IMR-90 (cell line): ENCODE measurements around the gene RYR1. TPM values are rescaled to one million over a fixed set of nuclear protein-coding genes. Genes with fewer than 3 reads are reported as not detected.

Source experiments
- ATAC-seq: fragments of 200-7000 bp; cut with Tn5 transposase; 2 replicates; pipeline ENCODE4 v1.9.1; 2020; ENCODE audit warnings: low read depth, mild to moderate bottlenecking, moderate library complexity
- BruUV-seq: library from RNA; stranded (reverse); fragments of 400-500 nt; replicated peaks from 2 replicates; lab custom pipeline; 2021; lab: Mats Ljungman, UMichigan
- CTCF ChIA-PET: fragments of 300-600 bp; formaldehyde crosslinking; extraction: SDS; loops from one replicate; lab custom pipeline; 2021; ENCODE audit warnings: antibody characterized with exemption; lab: Yijun Ruan, JAX
- POLR2A ChIA-PET: fragments of 300-600 bp; sonication (Branson Sonifier 250); formaldehyde crosslinking; loops from one replicate; lab custom pipeline; 2022; ENCODE audit warnings: antibody characterized with exemption; ENCODE audit not compliant: unreplicated experiment; lab: Charles Lee
- DNase-seq: peaks from one replicate; pipeline ENCODE4 v3.0.0; 2013
- H2AFZ ChIP-seq: replicated peaks from 2 replicates; pipeline ENCODE3; 2013; ENCODE audit warnings: low read length, mild to moderate bottlenecking; ENCODE audit not compliant: poor library complexity
- H2AK5ac ChIP-seq: 2 replicates; pipeline ENCODE4 v1.6.1; 2013; ENCODE audit warnings: low read depth, low read length, inconsistent platforms
- H2AK9ac ChIP-seq: replicated peaks from 2 replicates; pipeline ENCODE3; 2013; ENCODE audit warnings: mild to moderate bottlenecking, low read depth, low read length, moderate library complexity; ENCODE audit not compliant: poor library complexity
- H2BK120ac ChIP-seq: 2 replicates; pipeline ENCODE4 v1.6.1; 2013; ENCODE audit warnings: low read depth, low read length, inconsistent platforms
- H2BK15ac ChIP-seq: 3 replicates; pipeline ENCODE4 v1.6.1; 2013; ENCODE audit warnings: low read depth, low read length, inconsistent platforms
- H2BK20ac ChIP-seq: 2 replicates; pipeline ENCODE4 v1.6.1; 2013; ENCODE audit warnings: low read depth, mild to moderate bottlenecking, inconsistent platforms, low read length, moderate library complexity
- H2BK5ac ChIP-seq: 2 replicates; pipeline ENCODE4 v1.6.1; 2013; ENCODE audit warnings: mild to moderate bottlenecking, low read depth, low read length, inconsistent platforms; ENCODE audit not compliant: poor library complexity, severe bottlenecking
- H3K14ac ChIP-seq: replicated peaks from 2 replicates; pipeline ENCODE4 v1.6.1; 2013; ENCODE audit warnings: low read depth, low read length, inconsistent platforms
- H3K18ac ChIP-seq: 2 replicates; pipeline ENCODE4 v1.6.1; 2013; ENCODE audit warnings: low read depth, low read length, control low read depth
- H3K23ac ChIP-seq: 2 replicates; pipeline ENCODE4 v1.6.1; 2013; ENCODE audit warnings: low read depth, low read length, inconsistent platforms
- H3K27ac ChIP-seq: 2 replicates; pipeline ENCODE4 v1.5.1; 2013; ENCODE audit warnings: mild to moderate bottlenecking, control low read depth, low read length; ENCODE audit not compliant: insufficient read depth
- H3K27me3 ChIP-seq: 2 replicates; pipeline ENCODE4 v1.6.1; 2013; ENCODE audit warnings: low read length; ENCODE audit not compliant: control insufficient read depth, insufficient read depth
- H3K36me3 ChIP-seq: 2 replicates; pipeline ENCODE4 v1.6.1; 2013; ENCODE audit warnings: low read length, mixed read lengths; ENCODE audit not compliant: control insufficient read depth, insufficient read depth
- H3K4ac ChIP-seq: 2 replicates; pipeline ENCODE4 v1.6.1; 2013; ENCODE audit warnings: low read depth, low read length, inconsistent platforms
- H3K4me1 ChIP-seq: 2 replicates; pipeline ENCODE4 v1.6.1; 2013; ENCODE audit warnings: low read length, mixed read lengths; ENCODE audit not compliant: control insufficient read depth, insufficient read depth
- H3K4me2 ChIP-seq: 2 replicates; pipeline ENCODE4 v1.6.1; 2013; ENCODE audit warnings: low read depth, mild to moderate bottlenecking, control low read depth, low read length, moderate library complexity
- H3K4me3 ChIP-seq: 2 replicates; pipeline ENCODE4 v1.5.1; 2013; ENCODE audit warnings: low read depth, mild to moderate bottlenecking, control low read depth, low read length, moderate library complexity; ENCODE audit not compliant: insufficient read depth
- H3K56ac ChIP-seq: 2 replicates; pipeline ENCODE4 v1.6.1; 2013; ENCODE audit warnings: low read length, inconsistent platforms; ENCODE audit not compliant: insufficient read depth; ENCODE audit errors: extremely low read depth
- H3K79me1 ChIP-seq, 2 experiments: 2 replicates each; pipeline ENCODE4 v1.6.1; 2013; ENCODE audit warnings: low read length in 2 of 2, inconsistent platforms in 1 of 2, low read depth in 1 of 2
- H3K9ac ChIP-seq: 2 replicates; pipeline ENCODE4 v1.6.1; 2013; ENCODE audit warnings: low read depth, low read length, control low read depth
- H3K9me1 ChIP-seq: 2 replicates; pipeline ENCODE4 v1.6.1; 2013; ENCODE audit warnings: low read length, inconsistent platforms; ENCODE audit not compliant: insufficient read depth
- H3K9me3 ChIP-seq: 2 replicates; pipeline ENCODE4 v1.6.1; 2013; ENCODE audit warnings: low read length; ENCODE audit not compliant: control insufficient read depth, insufficient read depth
- H4K20me1 ChIP-seq: 2 replicates; pipeline ENCODE4 v1.6.1; 2013; ENCODE audit warnings: low read length, inconsistent platforms; ENCODE audit not compliant: insufficient read depth
- H4K5ac ChIP-seq: 2 replicates; pipeline ENCODE4 v1.6.1; 2013; ENCODE audit warnings: mild to moderate bottlenecking, low read depth, low read length, control low read depth
- H4K8ac ChIP-seq, 2 experiments: 2 replicates each; pipeline ENCODE4 v1.6.1; 2013; ENCODE audit warnings: low read depth in 2 of 2, low read length in 2 of 2, control low read depth in 1 of 2, inconsistent platforms in 1 of 2
- H4K91ac ChIP-seq: 2 replicates; pipeline ENCODE4 v1.6.1; 2013; ENCODE audit warnings: low read depth, low read length, inconsistent platforms; ENCODE audit not compliant: insufficient read depth
- BHLHE40 ChIP-seq: fragments of 150-350 bp; IDR thresholded peaks from 2 replicates; pipeline ENCODE4 v1.6.1; 2016; ENCODE audit warnings: mild to moderate bottlenecking, low read depth, low read length
- CTCF ChIP-seq: conservative IDR thresholded peaks from 2 replicates; pipeline ENCODE4 v1.5.1; 2012; ENCODE audit warnings: mild to moderate bottlenecking, low read depth, low read length, improper control_type of control experiment
- FOS ChIP-seq: fragments of 150-350 bp; IDR thresholded peaks from 2 replicates; pipeline ENCODE4 v1.6.1; 2016; ENCODE audit warnings: low read depth, low read length
- MAFK ChIP-seq: IDR thresholded peaks from 2 replicates; pipeline ENCODE4 v1.6.1; 2012; ENCODE audit warnings: low read depth, low read length, improper control_type of control experiment
- MXI1 ChIP-seq: IDR thresholded peaks from 2 replicates; pipeline ENCODE4 v1.6.1; 2012; ENCODE audit warnings: low read depth, mild to moderate bottlenecking, low read length, moderate library complexity, borderline replicate concordance
- NFE2L2 ChIP-seq: fragments of 150-350 bp; IDR thresholded peaks from 2 replicates; pipeline ENCODE4 v1.6.1; 2016; ENCODE audit warnings: low read depth, mild to moderate bottlenecking, low read length
- POLR2A ChIP-seq: IDR thresholded peaks from 2 replicates; pipeline ENCODE4 v1.6.1; 2012; ENCODE audit warnings: mild to moderate bottlenecking, low read depth, low read length
- RAD21 ChIP-seq: IDR thresholded peaks from 2 replicates; pipeline ENCODE4 v1.6.1; 2012; ENCODE audit warnings: low read length, improper control_type of control experiment
- SMC3 ChIP-seq: fragments of 150-350 bp; IDR thresholded peaks from 2 replicates; pipeline ENCODE4 v1.6.1; 2016; ENCODE audit warnings: low read depth, mild to moderate bottlenecking, antibody characterized with exemption, low read length, moderate library complexity
- USF2 ChIP-seq: fragments of 150-350 bp; IDR thresholded peaks from 2 replicates; pipeline ENCODE4 v1.6.1; 2017; ENCODE audit warnings: mild to moderate bottlenecking, antibody characterized with exemption, low read length, low read depth
- WGBS, 2 experiments: methylation state at CpG; one replicate each; pipeline versions ENCODE4 v1.1.5 to v1.1.7; 2013; ENCODE audit warnings: missing lambda C conversion rate in 2 of 2; ENCODE audit not compliant: insufficient read length in 1 of 2; ENCODE audit errors: extremely low coverage in 2 of 2; 5-methylcytosine and 5-hydroxymethylcytosine counted together
- dilution Hi-C: fragments of 300-500 bp; cut with HindIII; formaldehyde crosslinking; loops from one replicate; pipeline ENCODE4 v1.14.3; 2018; ENCODE audit warnings: low sequenced_read_pairs; ENCODE audit not compliant: unreplicated experiment
- in situ Hi-C: fragments of 300-500 bp; cut with MboI; formaldehyde crosslinking; loops from 3 replicates; pipeline ENCODE4 v1.14.3; 2019; ENCODE audit warnings: low sequenced_read_pairs, inconsistent platforms, mixed read lengths
- intact Hi-C: fragments of 100-400 bp; cut with micrococcal nuclease; formaldehyde crosslinking; loops from 2 replicates; pipeline ENCODE4 v1.10.0; 2022
- polyA plus RNA-seq, 3 experiments: library from polyadenylated mRNA; depleted of rRNA; stranded (reverse); fragments of >200 nt; gene quantifications; 2 replicates each; pipeline ENCODE4 v1.2.3, GENCODE V29; 2012; ENCODE audit warnings: low replicate concordance in 1 of 3
- total RNA-seq: library from RNA; depleted of rRNA; stranded (reverse); fragments of >200 nt; gene quantifications from 2 replicates; pipeline ENCODE4 v1.2.3, GENCODE V29; 2012

RYR1 gene
- total and polyA plus RNA-seq, 2 of the 4 experiments (the other 2 are of a cell fraction): not detected

DNA sequence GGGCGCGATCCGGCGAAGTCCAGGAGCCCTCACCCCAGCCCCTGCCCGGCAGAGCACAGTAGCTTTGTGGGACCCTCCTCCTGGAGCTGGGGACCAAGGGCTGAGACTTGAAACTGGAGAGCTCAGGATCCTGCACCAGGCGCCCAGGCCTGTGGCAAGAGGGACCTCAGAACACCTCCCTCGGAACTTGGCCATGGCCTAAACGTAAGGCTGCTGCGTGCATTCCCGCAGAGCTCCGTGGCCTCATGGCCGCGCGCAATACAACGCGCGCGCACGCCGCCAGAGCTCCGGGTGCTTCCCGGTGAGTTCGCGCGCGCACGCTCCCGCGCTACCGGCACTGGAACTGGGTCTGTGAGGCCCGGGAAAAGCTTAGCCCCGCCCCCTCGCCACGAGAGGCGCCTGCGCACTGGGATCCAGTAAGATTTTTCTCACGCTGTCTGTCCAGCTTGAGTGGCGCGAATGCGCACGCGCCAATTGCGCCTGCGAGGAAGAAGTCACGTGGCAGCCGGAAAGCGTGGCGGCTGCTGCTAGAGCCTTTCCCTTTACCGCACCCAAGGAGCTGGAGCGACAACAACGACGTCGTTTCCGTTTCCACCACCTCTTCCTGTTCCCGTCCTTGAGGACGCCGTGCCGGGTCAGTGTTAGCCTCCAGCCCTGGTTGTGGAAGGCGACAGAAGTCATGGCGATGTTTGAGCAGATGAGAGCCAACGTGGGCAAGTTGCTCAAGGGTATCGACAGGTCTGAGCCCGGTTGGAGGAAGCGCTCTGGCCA is 185.3 kb downstream of the RYR1 start, which contains the start of gene EIF3K (continued):
- peak; percentile 93 for TF ChIP-seq BHLHE40
- no peak for TF ChIP-seq MAFK

GRCh38 chr19:38619361-38620174 is 186.1 kb downstream of the RYR1 start:
- no TSS peak for BruUV-seq
- peaks cover 13 to 35% of the 10 kb centered on the region in 2 experiments; a peak in 3 of 4 replicates for H3K79me1 ChIP-seq
- in situ Hi-C loops: loop anchor here (10.0 kb wide), 1 partner anchor 305 kb away; no protein-coding TSS in a partner anchor
- no peak for TF ChIP-seq NFE2L2
- no peak for TF ChIP-seq RAD21
- TF ChIP-seq CTCF: no peak
- no peak for TF ChIP-seq MAFK
- TF ChIP-seq USF2: no peak
- no peak for TF ChIP-seq MXI1
- TF ChIP-seq SMC3: no peak
- no peak for TF ChIP-seq FOS
- TF ChIP-seq POLR2A: no peak
- H2BK15ac ChIP-seq: no peak overlapping the region
- no peak for DNase-seq
- H3K27ac ChIP-seq: peak overlapping the region; percentile 78
- ChIA-PET CTCF (interaction anchor here (0.6 kb wide), 2 partner anchors 12 to 490 kb away, joined by 3 read pairs; no protein-coding TSS in a partner anchor), POLR2A (no interaction called here)
- H3K27me3 ChIP-seq: no peaks in the 10 kb centered on the region
- peak overlapping the region; percentile 65; the same call in 1 of the 2 replicates for H3K56ac ChIP-seq
- H4K20me1 ChIP-seq: peaks cover 6% of the 10 kb centered on the region; the same call in 1 of the 2 replicates
- dilution Hi-C loops: no loop called here
- H3K9ac ChIP-seq: peak overlapping the region; percentile 89
- peaks cover 7% of the 10 kb centered on the region for H3K9me1 ChIP-seq
- peak overlapping the region; percentile 86 for H4K91ac ChIP-seq
- peaks cover 6% of the 10 kb centered on the region; the same call in 1 of the 2 replicates for H3K4me1 ChIP-seq
- ATAC-seq: peak; percentile 12
- H3K23ac ChIP-seq: peak overlapping the region; percentile 20
- 0 out of 2 replicates have a peak overlapping the region, but pooled peaks have one; percentile 12 for H2BK120ac ChIP-seq
- peaks cover 19% of the 10 kb centered on the region for H3K36me3 ChIP-seq
- H3K14ac ChIP-seq: peak overlapping the region; percentile 90
- H2BK20ac ChIP-seq: no peak overlapping the region
- peak overlapping the region; percentile 91 for H3K4me2 ChIP-seq
- peak overlapping the region; percentile 86 for H2AK5ac ChIP-seq
- H2AFZ ChIP-seq: peak overlapping the region; percentile 94
- H4K5ac ChIP-seq: peak overlapping the region; percentile 87
- peak overlapping the region; percentile 81 for H3K4ac ChIP-seq
- H3K4me3 ChIP-seq: peak overlapping the region; percentile 63
- 0 out of 2 replicates have a peak overlapping the region, but pooled peaks have one; percentile 1 for H3K18ac ChIP-seq
- H3K9me3 ChIP-seq: no peaks in the 10 kb centered on the region
- H2BK5ac ChIP-seq: peak overlapping the region; percentile 63
- intact Hi-C loops: loop anchor here (1.0 to 2.0 kb wide), 2 partner anchors 104 to 217 kb away; partner anchors contain the start of gene FAM98C
- peak overlapping the region; percentile 95 for H2AK9ac ChIP-seq
- peak overlapping the region; percentile 17 to 95 for H4K8ac ChIP-seq
- WGBS, 2 experiments: 24% methylated on average over 10 of the region's 21 CpGs; no CpG with 5 or more reads in 1 of the 2 experiments
